Hepatocyte (in vitro differentiated cells): ENCODE data around the gene PSD2.

ENCODE experiments used
- EZH2 ChIP-seq: fragments of 200-600 bp; sonication (generic); IDR thresholded peaks from 2 replicates; pipeline ENCODE4 v1.6.1; 2016; ENCODE audit warnings: antibody characterized with exemption, mild to moderate bottlenecking, borderline replicate concordance
- TF ChIP-seq, protein P1 (sequence below): fragments of 200-600 bp; sonication (generic); IDR thresholded peaks from 2 replicates; pipeline ENCODE4 v1.5.1; 2016; ENCODE audit warnings: antibody characterized with exemption, mild to moderate bottlenecking; ENCODE audit not compliant: poor library complexity

GRCh38 chr5:139774980-139775661 lies 20.5 kb upstream of the PSD2 start:
- TF ChIP-seq, protein P1, sequence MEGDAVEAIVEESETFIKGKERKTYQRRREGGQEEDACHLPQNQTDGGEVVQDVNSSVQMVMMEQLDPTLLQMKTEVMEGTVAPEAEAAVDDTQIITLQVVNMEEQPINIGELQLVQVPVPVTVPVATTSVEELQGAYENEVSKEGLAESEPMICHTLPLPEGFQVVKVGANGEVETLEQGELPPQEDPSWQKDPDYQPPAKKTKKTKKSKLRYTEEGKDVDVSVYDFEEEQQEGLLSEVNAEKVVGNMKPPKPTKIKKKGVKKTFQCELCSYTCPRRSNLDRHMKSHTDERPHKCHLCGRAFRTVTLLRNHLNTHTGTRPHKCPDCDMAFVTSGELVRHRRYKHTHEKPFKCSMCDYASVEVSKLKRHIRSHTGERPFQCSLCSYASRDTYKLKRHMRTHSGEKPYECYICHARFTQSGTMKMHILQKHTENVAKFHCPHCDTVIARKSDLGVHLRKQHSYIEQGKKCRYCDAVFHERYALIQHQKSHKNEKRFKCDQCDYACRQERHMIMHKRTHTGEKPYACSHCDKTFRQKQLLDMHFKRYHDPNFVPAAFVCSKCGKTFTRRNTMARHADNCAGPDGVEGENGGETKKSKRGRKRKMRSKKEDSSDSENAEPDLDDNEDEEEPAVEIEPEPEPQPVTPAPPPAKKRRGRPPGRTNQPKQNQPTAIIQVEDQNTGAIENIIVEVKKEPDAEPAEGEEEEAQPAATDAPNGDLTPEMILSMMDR, result peak; percentile 71
- TF ChIP-seq EZH2, result no peak
